ENCODE data around the gene PIK3R4. TPM values are rescaled to one million over a fixed set of nuclear protein-coding genes. Genes with fewer than 3 reads are reported as not detected.

Gene PIK3R4
- total RNA-seq, 2 experiments from 2014 or later = 13.7 to 14.5 TPM

DNA sequence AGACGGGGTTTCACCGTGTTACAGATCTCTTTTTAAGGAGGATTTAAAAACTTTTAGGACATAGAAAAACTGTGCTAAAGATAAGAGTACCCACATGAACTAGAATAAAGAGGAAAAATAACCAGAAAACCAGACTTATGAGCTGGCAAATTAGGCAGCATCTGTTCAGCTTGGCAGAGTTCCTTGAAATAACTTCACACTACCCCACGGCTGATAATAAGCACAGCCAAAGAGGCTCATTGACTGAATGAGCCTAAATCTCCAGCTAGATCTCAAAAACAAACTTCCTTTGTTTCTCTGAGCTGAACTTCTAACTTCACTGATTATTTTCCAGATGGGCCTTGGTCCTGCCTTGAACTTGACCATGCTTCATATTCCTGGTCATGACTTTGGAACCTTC, 26.7 kb upstream of the PIK3R4 start:
- ChIA-PET POLR2A (no interaction called here), CTCF (no interaction called here)
- Histone ChIP-seq H3K27ac (ENCODE audit: low read depth in 1 of 2, low read length in 2 of 2) (no peak overlapping the region), H3K4me1 (ENCODE audit: insufficient read depth, low read length) (no peaks in the 10 kb centered on the region), H3K36me3 (ENCODE audit: insufficient read depth, low read length) (no peaks in the 10 kb centered on the region), H3K9me3 (ENCODE audit: control insufficient read depth in 1 of 2, insufficient read depth in 1 of 2, low read length in 2 of 2) (no peaks in the 10 kb centered on the region), H3K4me3 (ENCODE audit: low read length) (no peak overlapping the region), H3K27me3 (ENCODE audit: control insufficient read depth in 1 of 2, insufficient read depth in 2 of 2, low read length in 2 of 2) (no peaks in the 10 kb centered on the region)
- DNase-seq (no peak), ATAC-seq (ENCODE audit: poor library complexity) (no peak)
- Mint-ChIP-seq H3K4me3 (no peak overlapping the region), H3K4me1 (ENCODE audit: low read depth) (no peaks in the 10 kb centered on the region), H3K27me3 (no peaks in the 10 kb centered on the region), H3K27ac (no peak overlapping the region), H3K9me3 (no peaks in the 10 kb centered on the region), H3K36me3 (ENCODE audit: low read depth) (no peaks in the 10 kb centered on the region)
- intact Hi-C loops (cut with DNase I, micrococcal nuclease) = no loop called here
- TF ChIP-seq, protein P1, sequence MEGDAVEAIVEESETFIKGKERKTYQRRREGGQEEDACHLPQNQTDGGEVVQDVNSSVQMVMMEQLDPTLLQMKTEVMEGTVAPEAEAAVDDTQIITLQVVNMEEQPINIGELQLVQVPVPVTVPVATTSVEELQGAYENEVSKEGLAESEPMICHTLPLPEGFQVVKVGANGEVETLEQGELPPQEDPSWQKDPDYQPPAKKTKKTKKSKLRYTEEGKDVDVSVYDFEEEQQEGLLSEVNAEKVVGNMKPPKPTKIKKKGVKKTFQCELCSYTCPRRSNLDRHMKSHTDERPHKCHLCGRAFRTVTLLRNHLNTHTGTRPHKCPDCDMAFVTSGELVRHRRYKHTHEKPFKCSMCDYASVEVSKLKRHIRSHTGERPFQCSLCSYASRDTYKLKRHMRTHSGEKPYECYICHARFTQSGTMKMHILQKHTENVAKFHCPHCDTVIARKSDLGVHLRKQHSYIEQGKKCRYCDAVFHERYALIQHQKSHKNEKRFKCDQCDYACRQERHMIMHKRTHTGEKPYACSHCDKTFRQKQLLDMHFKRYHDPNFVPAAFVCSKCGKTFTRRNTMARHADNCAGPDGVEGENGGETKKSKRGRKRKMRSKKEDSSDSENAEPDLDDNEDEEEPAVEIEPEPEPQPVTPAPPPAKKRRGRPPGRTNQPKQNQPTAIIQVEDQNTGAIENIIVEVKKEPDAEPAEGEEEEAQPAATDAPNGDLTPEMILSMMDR (IDR thresholded peaks at IDR 0.05) = no peak

DNA sequence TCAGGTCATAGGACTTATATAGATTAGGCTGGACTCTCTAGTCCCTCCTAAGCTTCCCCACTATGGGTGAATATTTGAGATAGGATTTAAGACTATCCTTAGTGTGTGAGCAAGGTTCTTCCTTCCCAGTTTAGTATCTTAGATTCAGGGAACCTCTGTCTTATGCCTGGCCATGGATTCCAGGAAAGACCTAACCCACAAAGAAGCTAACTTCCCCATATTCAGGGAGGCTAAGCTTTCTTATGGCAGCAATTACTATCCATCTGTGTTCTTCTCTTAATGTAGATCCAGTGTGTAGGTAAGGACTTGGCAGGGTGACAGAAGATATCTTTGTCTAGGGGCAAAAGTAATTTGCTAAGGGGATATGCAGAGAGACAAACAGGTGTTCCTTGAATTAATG, 25.5 kb upstream of the PIK3R4 start:
- no peak overlapping the region for H3K4me3 ChIP-seq (ENCODE audit: low read length)
- H3K4me1 ChIP-seq (ENCODE audit: insufficient read depth, low read length) = no peaks in the 10 kb centered on the region
- no peak overlapping the region for H3K27ac Mint-ChIP-seq
- ChIA-PET POLR2A (no interaction called here), CTCF (no interaction called here)
- no peaks in the 10 kb centered on the region for H3K4me1 Mint-ChIP-seq (ENCODE audit: low read depth)
- intact Hi-C loops (cut with DNase I, micrococcal nuclease) = no loop called here
- H3K27me3 ChIP-seq (ENCODE audit: control insufficient read depth in 1 of 2, insufficient read depth in 2 of 2, low read length in 2 of 2) = no peaks in the 10 kb centered on the region
- no peak for ATAC-seq (ENCODE audit: poor library complexity)
- no peak overlapping the region for H3K27ac ChIP-seq (ENCODE audit: low read depth in 1 of 2, low read length in 2 of 2)
- no peaks in the 10 kb centered on the region for H3K9me3 ChIP-seq (ENCODE audit: control insufficient read depth in 1 of 2, insufficient read depth in 1 of 2, low read length in 2 of 2)
- H3K9me3 Mint-ChIP-seq = no peaks in the 10 kb centered on the region
- no peaks in the 10 kb centered on the region for H3K36me3 ChIP-seq (ENCODE audit: insufficient read depth, low read length)
- no peaks in the 10 kb centered on the region for H3K27me3 Mint-ChIP-seq
- TF ChIP-seq, protein P1 (IDR thresholded peaks at IDR 0.05) = no peak
- H3K4me3 Mint-ChIP-seq = no peak overlapping the region
- H3K36me3 Mint-ChIP-seq (ENCODE audit: low read depth) = no peaks in the 10 kb centered on the region
- DNase-seq = no peak

DNA sequence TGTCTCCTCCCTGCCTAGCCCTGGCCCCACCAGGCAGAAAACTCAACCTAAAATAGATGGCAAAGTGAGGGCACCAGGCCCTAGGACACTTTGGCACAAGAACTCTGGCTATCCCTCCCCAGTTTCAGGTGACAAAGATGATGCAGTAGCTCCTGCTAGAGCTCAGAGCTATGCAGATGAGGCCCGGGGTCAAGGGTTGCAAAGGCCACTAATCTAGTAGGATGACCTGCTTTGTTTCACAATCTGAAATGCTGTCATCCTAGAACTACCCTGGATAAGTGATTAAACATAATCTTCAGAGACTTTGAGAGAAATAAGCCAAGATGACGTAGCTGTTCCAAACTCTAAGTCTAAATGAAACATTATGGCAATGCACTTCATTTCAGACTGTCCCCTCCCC, 24.0 kb upstream of the PIK3R4 start:
- Histone ChIP-seq H3K9me3 (ENCODE audit: control insufficient read depth in 1 of 2, insufficient read depth in 1 of 2, low read length in 2 of 2) (no peaks in the 10 kb centered on the region), H3K4me1 (ENCODE audit: insufficient read depth, low read length) (no peaks in the 10 kb centered on the region), H3K4me3 (ENCODE audit: low read length) (no peak overlapping the region), H3K36me3 (ENCODE audit: insufficient read depth, low read length) (no peaks in the 10 kb centered on the region), H3K27me3 (ENCODE audit: control insufficient read depth in 1 of 2, insufficient read depth in 2 of 2, low read length in 2 of 2) (peaks cover 0 to under 1% of the 10 kb centered on the region in 2 experiments), H3K27ac (ENCODE audit: low read depth in 1 of 2, low read length in 2 of 2) (no peak overlapping the region)
- Mint-ChIP-seq H3K36me3 (ENCODE audit: low read depth) (no peaks in the 10 kb centered on the region), H3K4me1 (ENCODE audit: low read depth) (no peaks in the 10 kb centered on the region), H3K27ac (no peak overlapping the region), H3K4me3 (no peak overlapping the region), H3K9me3 (no peaks in the 10 kb centered on the region), H3K27me3 (no peaks in the 10 kb centered on the region)
- intact Hi-C loops (cut with DNase I, micrococcal nuclease) = no loop called here
- TF ChIP-seq, protein P1 (IDR thresholded peaks at IDR 0.05) = no peak
- CTCF ChIA-PET = no interaction called here
- DNase-seq (no peak), ATAC-seq (ENCODE audit: poor library complexity) (no peak)
- POLR2A ChIA-PET = no interaction called here

All from CD4-positive, alpha-beta T cell (primary cell).